ENCODE data around the gene TMEM54.

The TMEM54 gene

DNA sequence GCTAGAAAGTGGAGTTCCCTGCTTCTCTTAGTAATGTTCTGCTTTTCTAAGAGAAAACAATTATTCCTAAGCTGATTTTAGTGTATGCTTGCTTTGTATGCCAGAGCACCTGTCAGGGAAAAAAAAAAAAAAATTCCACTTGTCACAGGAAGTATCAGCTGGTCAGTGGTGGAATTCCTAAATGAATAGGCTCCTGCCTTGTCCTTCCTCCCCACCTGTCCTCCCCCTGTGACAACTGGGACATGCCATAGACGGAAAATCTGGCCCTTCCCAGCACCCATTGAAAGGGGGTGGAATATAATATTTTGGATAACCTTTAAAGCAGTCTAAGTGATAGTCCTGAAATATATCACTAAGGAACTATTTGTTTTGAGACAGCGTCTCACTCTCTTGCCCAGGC is 41.3 kb downstream of the TMEM54 start:
- TF ChIP-seq, protein P1, sequence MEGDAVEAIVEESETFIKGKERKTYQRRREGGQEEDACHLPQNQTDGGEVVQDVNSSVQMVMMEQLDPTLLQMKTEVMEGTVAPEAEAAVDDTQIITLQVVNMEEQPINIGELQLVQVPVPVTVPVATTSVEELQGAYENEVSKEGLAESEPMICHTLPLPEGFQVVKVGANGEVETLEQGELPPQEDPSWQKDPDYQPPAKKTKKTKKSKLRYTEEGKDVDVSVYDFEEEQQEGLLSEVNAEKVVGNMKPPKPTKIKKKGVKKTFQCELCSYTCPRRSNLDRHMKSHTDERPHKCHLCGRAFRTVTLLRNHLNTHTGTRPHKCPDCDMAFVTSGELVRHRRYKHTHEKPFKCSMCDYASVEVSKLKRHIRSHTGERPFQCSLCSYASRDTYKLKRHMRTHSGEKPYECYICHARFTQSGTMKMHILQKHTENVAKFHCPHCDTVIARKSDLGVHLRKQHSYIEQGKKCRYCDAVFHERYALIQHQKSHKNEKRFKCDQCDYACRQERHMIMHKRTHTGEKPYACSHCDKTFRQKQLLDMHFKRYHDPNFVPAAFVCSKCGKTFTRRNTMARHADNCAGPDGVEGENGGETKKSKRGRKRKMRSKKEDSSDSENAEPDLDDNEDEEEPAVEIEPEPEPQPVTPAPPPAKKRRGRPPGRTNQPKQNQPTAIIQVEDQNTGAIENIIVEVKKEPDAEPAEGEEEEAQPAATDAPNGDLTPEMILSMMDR (conservative IDR thresholded peaks at IDR 0.05; ENCODE audit: control insufficient read depth, insufficient read depth, low read depth, low read length): no peak
- DNase-seq (ENCODE audit: low read depth): no peak
- H3K4me3 ChIP-seq (ENCODE audit: control insufficient read depth, low read depth, low read length): no peak overlapping the region

DNA sequence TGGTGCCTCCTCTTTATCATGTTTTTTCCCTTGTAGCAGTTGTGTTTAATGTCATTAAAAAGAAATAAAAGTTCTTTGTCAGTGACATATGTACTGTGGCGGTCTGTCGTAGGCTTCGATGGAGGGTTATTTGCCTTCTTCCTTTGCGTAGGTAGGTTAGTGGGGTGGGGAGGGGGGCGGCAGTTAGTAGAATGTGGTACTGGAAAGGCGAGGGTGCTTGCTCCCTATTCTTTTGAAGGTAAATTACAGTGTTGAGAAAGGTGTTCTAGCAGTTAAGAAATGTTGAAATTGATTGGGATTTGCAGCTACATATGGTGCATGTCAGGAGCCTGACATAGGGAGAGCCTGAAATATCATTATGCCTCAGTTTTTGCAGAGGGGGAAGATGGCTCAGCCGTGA is 42.4 kb downstream of the TMEM54 start:
- DNase-seq (ENCODE audit: low read depth): no peak
- no peak overlapping the region for H3K4me3 ChIP-seq (ENCODE audit: control insufficient read depth, low read depth, low read length)
- TF ChIP-seq, protein P1 (conservative IDR thresholded peaks at IDR 0.05; ENCODE audit: control insufficient read depth, insufficient read depth, low read depth, low read length): no peak

DNA sequence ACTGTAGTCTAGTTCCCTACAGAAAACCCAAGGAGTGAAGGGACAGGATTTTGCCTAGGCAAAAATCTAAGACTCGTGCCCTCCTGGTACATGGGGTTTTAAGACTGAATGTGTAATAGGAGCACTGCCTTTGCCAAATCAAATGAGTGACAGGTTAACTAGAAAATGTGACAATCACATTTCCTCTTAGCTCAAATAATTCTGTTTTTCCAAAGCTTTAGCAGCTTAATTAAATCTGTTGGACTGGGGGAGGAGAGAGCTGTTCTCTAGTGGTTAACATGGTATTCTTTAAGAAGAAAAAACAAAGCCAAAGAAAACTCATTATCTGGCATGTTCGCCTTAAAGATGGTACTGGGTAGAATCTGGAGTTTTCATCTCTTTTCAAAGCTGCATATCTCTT is 43.1 kb downstream of the TMEM54 start:
- no peak for DNase-seq (ENCODE audit: low read depth)
- H3K4me3 ChIP-seq (ENCODE audit: control insufficient read depth, low read depth, low read length): no peak overlapping the region
- TF ChIP-seq, protein P1 (conservative IDR thresholded peaks at IDR 0.05; ENCODE audit: control insufficient read depth, insufficient read depth, low read depth, low read length): no peak

DNA sequence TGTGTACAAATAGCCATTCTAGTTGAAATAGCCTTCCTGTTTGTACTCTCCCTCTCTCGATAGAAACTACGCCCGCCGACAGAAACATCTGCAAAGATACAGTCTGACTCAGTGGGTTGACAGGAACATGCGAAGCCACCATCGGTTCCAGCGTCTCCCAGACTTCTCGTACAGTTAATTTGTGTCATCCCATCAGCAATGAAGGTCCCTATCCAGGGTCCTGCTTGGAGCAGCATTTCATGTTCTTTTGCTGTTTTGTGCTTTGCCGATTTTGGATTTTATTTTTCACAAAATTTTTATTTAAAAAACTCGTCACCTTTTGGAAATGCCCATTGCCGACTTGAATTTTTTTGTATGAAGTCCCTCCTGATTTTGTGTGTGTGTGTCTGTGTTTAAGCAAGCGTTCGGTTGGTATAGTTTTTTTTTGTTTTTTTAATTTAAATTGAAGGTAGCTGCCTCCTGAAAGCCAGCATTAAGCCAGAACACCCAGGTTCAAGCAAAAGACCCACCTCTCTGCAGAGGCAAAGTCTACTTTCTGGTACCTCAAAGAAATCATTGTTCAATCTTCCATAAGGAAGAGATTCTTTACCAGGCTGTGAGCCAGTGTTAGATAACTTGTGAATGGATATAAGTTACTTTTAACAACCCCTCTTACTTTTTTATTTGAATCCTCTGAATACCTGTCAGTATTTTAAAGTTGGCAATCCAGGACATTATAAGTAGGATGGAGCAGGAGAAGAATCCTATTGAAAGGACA is 45.1 kb downstream of the TMEM54 start:
- TF ChIP-seq, protein P1 (conservative IDR thresholded peaks at IDR 0.05; ENCODE audit: control insufficient read depth, insufficient read depth, low read depth, low read length): no peak
- no peak for DNase-seq (ENCODE audit: low read depth)
- no peak overlapping the region for H3K4me3 ChIP-seq (ENCODE audit: control insufficient read depth, low read depth, low read length)

DNA sequence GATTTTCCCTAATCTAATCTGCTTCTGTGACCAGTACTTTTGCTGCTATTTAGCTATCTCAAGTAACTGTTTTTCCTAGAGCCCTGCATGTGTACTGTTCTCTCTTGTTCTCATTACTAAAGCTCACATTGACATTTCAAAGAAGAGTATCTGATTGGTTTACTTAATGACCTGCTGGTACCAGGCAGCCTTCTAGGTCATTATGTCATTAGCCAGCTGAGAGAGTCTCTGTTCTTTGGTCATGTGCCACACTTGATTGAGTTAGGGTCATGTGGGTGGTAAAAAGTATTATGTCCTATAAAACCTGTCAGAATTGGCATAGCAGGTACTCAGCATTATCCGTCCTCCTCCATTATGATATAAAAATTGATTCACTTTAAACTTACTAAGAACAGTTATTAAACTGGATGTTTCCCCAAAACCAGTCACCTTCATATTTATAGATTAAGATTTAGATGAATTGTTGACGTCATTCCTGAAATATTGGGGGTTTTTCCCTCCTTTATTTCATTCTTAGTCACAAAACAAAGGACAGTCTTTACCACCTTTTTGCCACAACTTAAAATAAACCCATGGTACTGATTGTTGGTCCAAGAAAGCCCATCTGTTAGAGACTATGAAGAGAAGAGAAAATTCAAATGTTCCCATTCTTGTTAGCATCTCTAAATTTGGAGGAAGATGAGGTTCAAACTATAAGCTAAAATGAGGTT is 52.7 kb downstream of the TMEM54 start:
- TF ChIP-seq, protein P1 (conservative IDR thresholded peaks at IDR 0.05; ENCODE audit: control insufficient read depth, insufficient read depth, low read depth, low read length): no peak
- DNase-seq (ENCODE audit: low read depth): no peak
- H3K4me3 ChIP-seq (ENCODE audit: control insufficient read depth, low read depth, low read length): no peak overlapping the region
